Liver (tissue), 2 donors: ENCODE results near the gene LAMB4.

ENCODE experiments used
- RAD21 ChIP-seq, 2 donors: IDR thresholded peaks; 2 replicates each; pipeline ENCODE4 v1.6.1; 2016; ENCODE audit warnings: antibody characterized with exemption in 2 of 2, mild to moderate bottlenecking in 2 of 2
- SP1 ChIP-seq: IDR thresholded peaks from 2 replicates; pipeline ENCODE4 v1.6.1; 2018; ENCODE audit warnings: antibody characterized with exemption, mild to moderate bottlenecking
- ZBTB33 ChIP-seq: IDR thresholded peaks from 2 replicates; pipeline ENCODE4 v1.6.1; 2016; ENCODE audit warnings: antibody characterized with exemption
- donor health status: healthy.

GRCh38 chr7:108152198-108152597 lies 22.0 kb upstream of the LAMB4 start:
- TF ChIP-seq ZBTB33: no peak
- no peak for TF ChIP-seq RAD21 (IDR thresholded peaks at IDR 0.05)
- TF ChIP-seq SP1: no peak
